Thoracic aorta (tissue), 2 donors: ENCODE results near the gene OR11H6. TPM values are rescaled to one million over a fixed set of nuclear protein-coding genes. Genes with fewer than 3 reads are reported as not detected.
"Not testable (repeated sequence)": the region's sequence is repeated elsewhere in the genome, so short reads cannot be mapped to it uniquely, and the experiment has no call there.

Source experiments
- ATAC-seq: fragments of 150-250 bp; one replicate; pipeline ENCODE4 v1.8.0; 2017; ENCODE audit warnings: low read depth; ENCODE audit not compliant: insufficient number of reproducible peaks, low FRiP score
- DNase-seq: peaks from one replicate; pipeline ENCODE4 v3.0.0-alpha.2; 2020; ENCODE audit warnings: low spot score
- H3K27ac ChIP-seq, 2 donors: fragments of 200-600 bp; sonication (generic); 1 replicate in 1 of 2; 2 replicates in 1 of 2; pipeline ENCODE4 v1.5.1; 2016; ENCODE audit warnings: mild to moderate bottlenecking in 2 of 2, moderate library complexity in 2 of 2
- H3K27me3 ChIP-seq: fragments of 200-600 bp; sonication (generic); replicated peaks from 2 replicates; pipeline ENCODE4 v1.6.0; 2016; ENCODE audit warnings: mild to moderate bottlenecking; ENCODE audit not compliant: insufficient read depth
- H3K36me3 ChIP-seq: fragments of 200-600 bp; sonication (generic); one replicate; pipeline ENCODE4 v1.5.1; 2016
- H3K4me1 ChIP-seq, 2 donors: fragments of 200-600 bp; sonication (generic); 1 replicate in 1 of 2; 2 replicates in 1 of 2; pipeline versions ENCODE4 v1.5.1 to v1.6.0; 2016; ENCODE audit warnings: low read depth in 2 of 2, mild to moderate bottlenecking in 1 of 2; ENCODE audit not compliant: control insufficient read depth in 1 of 2
- H3K4me3 ChIP-seq: fragments of 200-600 bp; sonication (generic); 2 replicates; pipeline ENCODE4 v1.5.1; 2016; ENCODE audit warnings: mild to moderate bottlenecking
- H3K9me3 ChIP-seq: fragments of 200-600 bp; sonication (generic); 2 replicates; pipeline ENCODE4 v1.5.1; 2016
- total RNA-seq, 2 donors: library from RNA; depleted of rRNA; stranded (reverse); fragments of >200 nt; gene quantifications; one replicate each; pipeline versions ENCODE4 v1.1.0 to v1.2.3, GENCODE V29; 2016
- TF ChIP-seq, protein P1 (sequence below): fragments of 200-600 bp; sonication (generic); IDR thresholded peaks from one replicate; pipeline ENCODE4 v1.5.1; 2019; ENCODE audit warnings: antibody characterized with exemption

OR11H6 gene
- total RNA-seq, 2 donors from 2014 or later: not detected

- DNase-seq (no peak), ATAC-seq (no peak)
- no peaks in the 10 kb centered on the region for H3K4me1 ChIP-seq
- no peaks in the 10 kb centered on the region for H3K9me3 ChIP-seq
- H3K4me3 ChIP-seq: no peak overlapping the region
- no peak overlapping the region for H3K27ac ChIP-seq
- no peaks in the 10 kb centered on the region for H3K36me3 ChIP-seq
- H3K27me3 ChIP-seq: no peaks in the 10 kb centered on the region
- TF ChIP-seq, protein P1, sequence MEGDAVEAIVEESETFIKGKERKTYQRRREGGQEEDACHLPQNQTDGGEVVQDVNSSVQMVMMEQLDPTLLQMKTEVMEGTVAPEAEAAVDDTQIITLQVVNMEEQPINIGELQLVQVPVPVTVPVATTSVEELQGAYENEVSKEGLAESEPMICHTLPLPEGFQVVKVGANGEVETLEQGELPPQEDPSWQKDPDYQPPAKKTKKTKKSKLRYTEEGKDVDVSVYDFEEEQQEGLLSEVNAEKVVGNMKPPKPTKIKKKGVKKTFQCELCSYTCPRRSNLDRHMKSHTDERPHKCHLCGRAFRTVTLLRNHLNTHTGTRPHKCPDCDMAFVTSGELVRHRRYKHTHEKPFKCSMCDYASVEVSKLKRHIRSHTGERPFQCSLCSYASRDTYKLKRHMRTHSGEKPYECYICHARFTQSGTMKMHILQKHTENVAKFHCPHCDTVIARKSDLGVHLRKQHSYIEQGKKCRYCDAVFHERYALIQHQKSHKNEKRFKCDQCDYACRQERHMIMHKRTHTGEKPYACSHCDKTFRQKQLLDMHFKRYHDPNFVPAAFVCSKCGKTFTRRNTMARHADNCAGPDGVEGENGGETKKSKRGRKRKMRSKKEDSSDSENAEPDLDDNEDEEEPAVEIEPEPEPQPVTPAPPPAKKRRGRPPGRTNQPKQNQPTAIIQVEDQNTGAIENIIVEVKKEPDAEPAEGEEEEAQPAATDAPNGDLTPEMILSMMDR: no peak
These were observed 43.0 kb upstream of the OR11H6 start for GRCh38 chr14:20180486-20180885.

DNA sequence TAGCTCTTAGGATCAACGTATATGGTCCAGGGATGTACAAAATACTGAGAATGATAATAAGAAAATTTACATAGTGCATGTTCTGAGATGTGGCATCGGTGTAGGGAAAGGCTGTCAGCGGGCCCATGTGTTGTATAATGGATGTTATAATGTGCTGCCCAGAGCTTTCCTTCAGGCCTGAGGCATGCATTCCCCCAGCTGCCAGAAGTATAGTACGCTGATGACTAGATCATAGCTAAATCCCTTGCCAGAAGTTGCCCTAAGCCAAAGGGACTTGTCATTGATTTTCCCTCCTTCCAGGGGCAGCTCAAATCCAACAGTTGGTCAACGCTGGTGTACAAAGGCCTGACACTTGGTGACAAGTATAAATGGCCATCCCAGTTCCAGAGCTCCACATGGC lies 39.3 kb upstream of the OR11H6 start:
- DNase-seq (no peak), ATAC-seq (no peak)
- Histone ChIP-seq H3K36me3 (no peaks in the 10 kb centered on the region), H3K4me3 (no peak overlapping the region), H3K4me1 (no peaks in the 10 kb centered on the region), H3K27ac (no peak overlapping the region), H3K9me3 (no peaks in the 10 kb centered on the region), H3K27me3 (no peaks in the 10 kb centered on the region)
- TF ChIP-seq, protein P1: no peak

DNA sequence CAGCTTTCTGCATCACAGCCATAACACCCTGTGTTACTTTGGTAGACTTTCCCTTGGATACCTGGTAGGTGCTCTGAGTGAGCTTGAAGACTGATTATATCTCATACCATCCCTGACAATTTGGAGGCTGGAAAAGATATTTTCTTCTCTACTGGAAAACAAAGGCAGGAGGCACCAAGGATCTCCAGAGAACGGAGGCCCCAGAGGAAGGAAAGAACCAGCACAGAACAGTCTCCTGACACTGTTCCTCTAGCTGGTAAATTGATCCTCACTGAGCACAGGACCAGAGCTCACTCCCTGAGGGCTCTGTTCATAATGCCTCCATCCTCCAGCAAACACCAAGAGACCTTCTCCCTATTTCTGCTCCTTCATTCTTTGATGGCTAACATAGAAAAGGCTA lies 32.9 kb upstream of the OR11H6 start, which contains the start of gene OR11G2:
TSS of gene OR11G2 (plus strand) at position 301 of the 400 bp plus-strand sequence. CDS start 6,542 bp downstream, outside the sequence.
- H3K27ac ChIP-seq: no peak within 1 kb of the TSS
- no peak within 1 kb of the TSS for H3K4me3 ChIP-seq
- no peaks in the 10 kb centered on the region for H3K36me3 ChIP-seq
- no peak for ATAC-seq
- H3K4me1 ChIP-seq: no peaks in the 10 kb centered on the region
- H3K9me3 ChIP-seq: no peaks in the 10 kb centered on the region
- TF ChIP-seq, protein P1: no peak
- no peaks in the 10 kb centered on the region for H3K27me3 ChIP-seq
- no peak for DNase-seq

GRCh38 chr14:20191396-20191795 lies 32.1 kb upstream of the OR11H6 start:
- no peak for ATAC-seq

DNA sequence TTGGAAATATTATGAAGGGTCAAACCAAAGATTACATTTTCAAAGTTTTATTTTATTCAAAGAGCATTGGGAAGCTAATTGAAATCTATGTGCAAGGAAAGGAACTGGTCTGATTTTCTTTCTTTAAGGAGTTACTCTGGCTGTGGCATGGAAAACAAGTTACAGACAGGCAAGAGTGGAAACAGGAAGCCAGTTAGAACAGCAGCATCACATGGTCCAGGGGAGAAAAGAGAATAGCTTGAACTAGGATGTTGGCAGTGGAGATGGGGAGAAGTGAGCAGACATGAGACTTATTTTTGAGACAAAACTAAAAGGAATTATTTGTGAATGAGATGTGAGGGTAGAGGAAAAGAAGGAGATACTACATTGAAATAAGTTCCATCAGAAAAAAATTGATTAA lies 29.4 kb upstream of the OR11H6 start:
- DNase-seq (no peak), ATAC-seq (no peak)
- Histone ChIP-seq H3K4me3 (no peak overlapping the region), H3K27me3 (no peaks in the 10 kb centered on the region), H3K27ac (no peak overlapping the region), H3K9me3 (no peaks in the 10 kb centered on the region), H3K4me1 (no peaks in the 10 kb centered on the region), H3K36me3 (no peaks in the 10 kb centered on the region)
- TF ChIP-seq, protein P1: no peak

More at GRCh38 chr14:20191396-20191795, 32.1 kb upstream of the OR11H6 start:
- H3K9me3 ChIP-seq: no peaks in the 10 kb centered on the region
- no peak for DNase-seq
- H3K27ac ChIP-seq: no peak overlapping the region
- no peaks in the 10 kb centered on the region for H3K27me3 ChIP-seq
- H3K4me1 ChIP-seq: no peaks in the 10 kb centered on the region
- no peaks in the 10 kb centered on the region for H3K36me3 ChIP-seq
- TF ChIP-seq, protein P1: no peak
- no peak overlapping the region for H3K4me3 ChIP-seq

DNA sequence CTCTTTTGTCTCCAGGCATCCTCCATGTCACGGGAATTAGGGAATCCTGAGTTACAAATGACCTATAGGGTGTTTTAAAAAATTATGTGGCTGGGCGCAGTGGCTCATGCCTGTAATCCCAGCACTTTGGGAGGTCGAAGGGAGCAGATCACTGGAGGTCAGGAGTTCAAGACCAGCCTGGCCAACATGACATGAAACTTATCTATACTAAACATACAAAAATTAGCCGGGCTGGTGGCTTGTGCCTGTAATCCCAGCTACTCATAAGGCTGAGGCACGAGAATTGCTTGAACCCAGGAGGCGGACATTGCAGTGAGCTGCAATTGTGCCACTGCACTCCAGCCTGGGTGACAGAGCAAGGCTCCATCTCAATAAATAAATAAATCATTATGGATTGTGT lies 28.3 kb upstream of the OR11H6 start:
- H3K9me3 ChIP-seq, H3K4me1 ChIP-seq, H3K4me3 ChIP-seq, DNase-seq, H3K36me3 ChIP-seq, H3K27ac ChIP-seq, H3K27me3 ChIP-seq, ATAC-seq: not testable (repeated sequence)
